Measurements from ENCODE around the gene ZNRF3. TPM values are rescaled to one million over a fixed set of nuclear protein-coding genes. Genes with fewer than 3 reads are reported as not detected.

The ZNRF3 gene
- total RNA-seq, 2 donors from 2014 or later: 6.2 to 7.0 TPM

Other genes starting within 250 kb of the ZNRF3 start
- gene TTC28, start 203.7 kb upstream of the ZNRF3 start, total RNA-seq: 10 to 100 TPM in 1 of 2 donors, 1 to 10 TPM in 1; 8.8 to 12.0 TPM
- gene CHEK2, start 141.8 kb upstream of the ZNRF3 start, total RNA-seq: 10 to 100 TPM in 1 of 2 donors, 1 to 10 TPM in 1; 9.0 to 16.0 TPM
- 10 to 100 TPM; 10.9 to 12.8 TPM for gene HSCB, start 141.5 kb upstream of the ZNRF3 start, total RNA-seq
- gene CCDC117, start 110.9 kb upstream of the ZNRF3 start, total RNA-seq: 10 to 100 TPM; 15.2 to 17.0 TPM
- 100 to 1,000 TPM; 206 to 255 TPM for gene XBP1, start 83.0 kb upstream of the ZNRF3 start, total RNA-seq
- not detected for gene C22orf31, start 178.3 kb downstream of the ZNRF3 start, total RNA-seq
- 10 to 100 TPM; 24.0 to 38.7 TPM for gene KREMEN1, start 189.5 kb downstream of the ZNRF3 start, total RNA-seq

Data from left colon (tissue), 2 donors.